GM15510 (cell line): ENCODE measurements around the gene CLMP.

ENCODE experiments used
- POLR2A ChIP-seq: IDR thresholded peaks from 3 replicates; pipeline ENCODE4 v1.6.1; 2011; ENCODE audit warnings: borderline replicate concordance; ENCODE audit not compliant: insufficient read length; ENCODE audit errors: extremely low read depth

Gene CLMP

GRCh38 chr11:123187248-123187647, 7.8 kb downstream of the CLMP start:
- TF ChIP-seq POLR2A = no peak

GRCh38 chr11:123186286-123186685, 8.8 kb downstream of the CLMP start:
- no peak for TF ChIP-seq POLR2A

GRCh38 chr11:123185326-123185725, 9.7 kb downstream of the CLMP start:
- TF ChIP-seq POLR2A = no peak

GRCh38 chr11:123184531-123184930, 10.5 kb downstream of the CLMP start:
- TF ChIP-seq POLR2A = no peak

GRCh38 chr11:123183391-123184099, 11.5 kb downstream of the CLMP start:
- no peak for TF ChIP-seq POLR2A

- no peak for TF ChIP-seq POLR2A
Observed at GRCh38 chr11:123181767-123182500, 13.1 kb downstream of the CLMP start.

GRCh38 chr11:123181075-123181474, 14.0 kb downstream of the CLMP start:
- TF ChIP-seq POLR2A = no peak

- TF ChIP-seq POLR2A = no peak
Observed at GRCh38 chr11:123180574-123180973, 14.5 kb downstream of the CLMP start.

- no peak for TF ChIP-seq POLR2A
Observed at GRCh38 chr11:123180166-123180565, 14.9 kb downstream of the CLMP start.

GRCh38 chr11:123179586-123179985, 15.5 kb downstream of the CLMP start:
- TF ChIP-seq POLR2A = no peak

GRCh38 chr11:123178186-123178585, 16.9 kb downstream of the CLMP start:
- TF ChIP-seq POLR2A = no peak

GRCh38 chr11:123176785-123177184, 18.3 kb downstream of the CLMP start:
- TF ChIP-seq POLR2A = no peak

GRCh38 chr11:123174196-123175183, 20.6 kb downstream of the CLMP start:
- no peak for TF ChIP-seq POLR2A

- TF ChIP-seq POLR2A = no peak
Observed at GRCh38 chr11:123173856-123174186, 21.2 kb downstream of the CLMP start.
